GM23248 (cell line): Measurements from ENCODE around the gene ATF5. TPM values are rescaled to one million over a fixed set of nuclear protein-coding genes. Genes with fewer than 3 reads are reported as not detected.
"Not testable (repeated sequence)": the region's sequence is repeated elsewhere in the genome, so short reads cannot be mapped to it uniquely, and the experiment has no call there.

Experiments
- DNase-seq: peaks from one replicate; pipeline ENCODE4 v3.0.0-alpha.2; 2015
- H2AFZ ChIP-seq: fragments of 200-600 bp; sonication (generic); 2 replicates; pipeline ENCODE4 v1.6.1; 2016; ENCODE audit warnings: antibody characterized with exemption
- H3F3A ChIP-seq: fragments of 200-600 bp; sonication (generic); 2 replicates; pipeline ENCODE4 v1.6.1; 2016; ENCODE audit warnings: mild to moderate bottlenecking, antibody characterized with exemption, mixed run types; ENCODE audit not compliant: insufficient read depth
- H3K27ac ChIP-seq: fragments of 200-600 bp; sonication (generic); 2 replicates; pipeline ENCODE4 v1.5.1; 2016; ENCODE audit warnings: mild to moderate bottlenecking
- H3K27me3 ChIP-seq: fragments of 200-600 bp; sonication (generic); replicated peaks from 2 replicates; pipeline ENCODE4 v1.6.1; 2016; ENCODE audit warnings: mild to moderate bottlenecking; ENCODE audit not compliant: insufficient read depth
- H3K36me3 ChIP-seq: fragments of 200-600 bp; sonication (generic); 2 replicates; pipeline ENCODE4 v1.6.1; 2016; ENCODE audit warnings: low read depth, mild to moderate bottlenecking
- H3K4me1 ChIP-seq: fragments of 200-600 bp; sonication (generic); 2 replicates; pipeline ENCODE4 v1.6.1; 2016; ENCODE audit warnings: mild to moderate bottlenecking; ENCODE audit not compliant: insufficient read depth
- H3K4me2 ChIP-seq: fragments of 200-600 bp; sonication (generic); one replicate; pipeline ENCODE4 v1.6.1; 2016; ENCODE audit warnings: mild to moderate bottlenecking; ENCODE audit not compliant: unreplicated experiment
- H3K4me3 ChIP-seq: fragments of 200-600 bp; sonication (generic); 2 replicates; pipeline ENCODE4 v1.5.1; 2016; ENCODE audit warnings: mild to moderate bottlenecking
- H3K79me2 ChIP-seq: fragments of 200-600 bp; sonication (generic); 2 replicates; pipeline ENCODE4 v1.6.1; 2016; ENCODE audit warnings: mild to moderate bottlenecking; ENCODE audit not compliant: insufficient read depth
- H3K9ac ChIP-seq: fragments of 200-600 bp; sonication (generic); 2 replicates; pipeline ENCODE4 v1.6.1; 2016; ENCODE audit warnings: mild to moderate bottlenecking
- H3K9me2 ChIP-seq: fragments of 200-600 bp; sonication (generic); 2 replicates; pipeline ENCODE4 v1.6.1; 2016; ENCODE audit warnings: mixed run types, mild to moderate bottlenecking, moderate library complexity; ENCODE audit not compliant: insufficient read depth
- H3K9me3 ChIP-seq: fragments of 200-600 bp; sonication (generic); one replicate; pipeline ENCODE4 v1.6.1; 2017; ENCODE audit warnings: low read depth
- H4K20me1 ChIP-seq: fragments of 200-600 bp; sonication (generic); 2 replicates; pipeline ENCODE4 v1.6.0; 2016; ENCODE audit not compliant: insufficient read depth
- EZH2 ChIP-seq: fragments of 200-600 bp; sonication (generic); IDR thresholded peaks from 2 replicates; pipeline ENCODE4 v1.6.1; 2018; ENCODE audit warnings: antibody characterized with exemption, mild to moderate bottlenecking; ENCODE audit not compliant: insufficient read depth, poor library complexity, severe bottlenecking
- EZH2phosphoT487 ChIP-seq: fragments of 200-600 bp; sonication (generic); IDR thresholded peaks from 2 replicates; pipeline ENCODE4 v1.6.1; 2018; ENCODE audit warnings: antibody characterized with exemption, moderate library complexity, mild to moderate bottlenecking, low read depth; ENCODE audit not compliant: insufficient read depth
- WGBS, 2 experiments: methylation state at CpG; one replicate each; pipeline ENCODE4 v1.1.6; 2015 to 2017; ENCODE audit warnings: low lambda C conversion rate in 2 of 2, low coverage in 1 of 2; ENCODE audit errors: missing lambda C conversion rate in 2 of 2; 5-methylcytosine and 5-hydroxymethylcytosine counted together
- in situ Hi-C: fragments of 300-500 bp; cut with MboI; formaldehyde crosslinking; loops from 2 replicates; pipeline ENCODE4 v1.15.0; 2020
- polyA plus RNA-seq: library from polyadenylated mRNA; unstranded; fragments of >200 nt; fragmentation: Nextera tagmentation; extraction: Ambion mirVana; gene quantifications from 2 replicates; pipeline ENCODE4 v1.2.1, GENCODE V29; 2016
- total RNA-seq: library from RNA; depleted of rRNA; stranded (reverse); fragments of >200 nt; shearing (Covaris generic); gene quantifications from 2 replicates; pipeline ENCODE4 v1.2.3, GENCODE V29; 2014

Gene ATF5
- total and polyA plus RNA-seq, 2 experiments from 2014 or later: 8.9 TPM

DNA sequence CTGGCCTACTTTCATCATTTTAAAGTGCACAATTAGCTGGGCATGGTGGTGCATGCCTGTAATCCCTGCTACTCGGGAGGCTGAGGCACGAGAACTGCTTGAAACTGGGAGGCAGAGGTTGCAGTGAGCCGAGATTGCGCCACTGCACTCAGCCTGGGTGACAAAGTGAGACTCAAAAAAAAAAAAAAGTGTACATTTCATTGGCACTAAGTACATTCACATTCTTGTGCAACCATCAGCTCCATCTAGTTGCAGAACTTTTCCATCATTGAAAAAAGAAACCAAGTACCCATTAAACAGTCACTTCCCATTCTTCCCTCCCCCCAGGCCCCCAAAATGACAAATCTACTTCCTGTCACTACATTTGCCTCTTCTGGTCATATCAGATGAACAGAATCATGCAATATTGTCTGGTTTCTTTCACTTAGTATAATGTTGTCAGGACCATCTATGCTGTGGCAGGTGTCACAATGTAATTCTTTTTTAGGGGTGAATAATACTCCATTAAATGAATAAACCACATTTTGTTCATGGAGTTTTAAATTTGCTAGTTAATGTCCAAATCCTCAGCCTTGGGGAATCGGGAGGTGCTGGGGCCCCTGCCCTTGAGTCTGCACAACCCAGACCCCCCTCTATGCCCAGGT is 39.4 kb downstream of the ATF5 start:
- no peak overlapping the region for H2AFZ ChIP-seq
- H3K4me1 ChIP-seq: no peaks in the 10 kb centered on the region
- no peak overlapping the region for H3K4me3 ChIP-seq
- in situ Hi-C loops: no loop called here
- no peaks in the 10 kb centered on the region for H3K9me3 ChIP-seq
- H3F3A ChIP-seq: no peaks in the 10 kb centered on the region
- no peak overlapping the region for H3K9ac ChIP-seq
- peak; percentile 9 for DNase-seq
- no peaks in the 10 kb centered on the region for H3K79me2 ChIP-seq
- H3K36me3 ChIP-seq: no peaks in the 10 kb centered on the region
- no peaks in the 10 kb centered on the region for H3K27me3 ChIP-seq
- WGBS, 2 experiments: 39 to 44% methylated on average over 5 of the region's 5 CpGs
- H3K27ac ChIP-seq: no peak overlapping the region
- no peaks in the 10 kb centered on the region for H3K9me2 ChIP-seq
- no peak overlapping the region for H3K4me2 ChIP-seq
- TF ChIP-seq EZH2phosphoT487 (no peak), EZH2 (no peak)
- H4K20me1 ChIP-seq: no peaks in the 10 kb centered on the region

DNA sequence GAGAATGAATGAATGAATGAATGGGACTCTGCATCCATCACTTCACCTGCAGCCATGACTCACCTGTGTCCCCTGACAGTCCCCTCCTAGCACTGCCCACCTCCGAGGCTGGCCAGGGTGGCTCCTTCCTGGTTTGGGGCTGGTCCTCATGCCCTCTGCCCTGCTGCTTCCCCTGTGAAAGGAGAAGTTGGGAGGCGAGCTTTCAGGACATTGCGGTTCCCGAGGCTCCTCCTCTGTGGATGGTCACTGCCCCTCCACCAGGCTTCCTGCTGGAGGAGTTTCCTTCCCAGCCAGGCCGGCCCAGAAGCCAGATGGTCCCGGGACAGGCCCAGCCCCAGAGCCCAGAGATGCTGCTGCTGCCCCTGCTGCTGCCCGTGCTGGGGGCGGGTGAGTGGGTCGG is 40.4 kb downstream of the ATF5 start:
- H3K9ac ChIP-seq, H3K9me3 ChIP-seq, DNase-seq, H2AFZ ChIP-seq, H3K4me1 ChIP-seq, H3K27me3 ChIP-seq, H3K4me2 ChIP-seq, H3K4me3 ChIP-seq, H3K36me3 ChIP-seq, H4K20me1 ChIP-seq, H3K9me2 ChIP-seq, H3K27ac ChIP-seq, in situ Hi-C loops, H3K79me2 ChIP-seq, H3F3A ChIP-seq: not testable (repeated sequence)
- WGBS, 2 experiments: 7 to 26% methylated on average over 3 to 5 of the region's 9 CpGs

DNA sequence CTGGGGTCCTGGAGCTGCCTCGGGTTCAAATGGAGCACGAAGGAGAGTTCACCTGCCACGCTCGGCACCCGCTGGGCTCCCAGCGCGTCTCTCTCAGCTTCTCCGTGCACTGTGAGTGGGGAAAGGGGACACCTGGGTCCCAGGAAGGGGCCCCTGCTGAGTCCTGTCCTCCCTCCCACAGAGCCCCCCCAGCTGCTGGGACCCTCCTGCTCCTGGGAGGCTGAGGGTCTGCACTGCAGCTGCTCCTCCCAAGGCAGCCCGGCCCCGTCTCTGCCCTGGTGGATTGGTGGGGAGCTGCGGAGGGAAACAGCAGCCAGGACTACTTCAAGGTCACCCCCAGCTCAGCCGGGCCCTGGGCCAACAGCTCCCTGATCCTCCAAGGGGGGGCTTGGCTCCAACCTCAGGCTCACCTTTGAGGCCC is 43.0 kb downstream of the ATF5 start:
- Histone ChIP-seq H4K20me1 (no peaks in the 10 kb centered on the region), H3F3A (no peaks in the 10 kb centered on the region), H3K4me1 (no peaks in the 10 kb centered on the region), H3K27me3 (no peaks in the 10 kb centered on the region), H3K36me3 (no peaks in the 10 kb centered on the region), H3K9me2 (no peaks in the 10 kb centered on the region), H3K4me2 (no peak overlapping the region), H3K27ac (no peak overlapping the region), H3K4me3 (no peak overlapping the region), H3K9ac (no peak overlapping the region), H3K79me2 (no peaks in the 10 kb centered on the region), H2AFZ (no peak overlapping the region), H3K9me3 (no peaks in the 10 kb centered on the region)
- in situ Hi-C loops: no loop called here
- no peak for DNase-seq
- TF ChIP-seq EZH2phosphoT487 (no peak), EZH2 (no peak)
- WGBS, 2 experiments: 39 to 53% methylated on average over 8 to 12 of the region's 12 CpGs

DNA sequence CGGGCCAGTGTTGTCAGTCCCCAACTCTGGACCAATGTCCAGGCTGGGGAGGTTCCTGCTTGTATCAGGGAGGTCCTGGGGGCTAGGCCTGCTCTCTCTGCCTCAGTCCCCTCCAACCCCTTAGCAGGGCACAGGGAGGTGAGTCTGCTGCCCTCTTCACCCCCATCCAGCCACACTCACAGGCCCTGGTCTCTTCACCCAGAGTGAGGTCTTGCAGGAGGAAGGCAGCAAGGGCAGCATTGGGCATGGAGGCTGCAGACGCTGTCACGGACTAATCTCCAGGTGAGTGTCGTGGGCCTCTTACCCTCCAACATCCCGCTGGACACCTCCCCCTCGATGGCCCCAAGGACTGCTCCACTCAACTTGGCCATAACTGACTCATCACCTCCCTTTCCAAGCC is 43.8 kb downstream of the ATF5 start:
- Histone ChIP-seq H3K9me3 (no peaks in the 10 kb centered on the region), H3K9ac (no peak overlapping the region), H3K27me3 (no peaks in the 10 kb centered on the region), H3K4me3 (no peak overlapping the region), H3K4me2 (no peak overlapping the region), H3K4me1 (no peaks in the 10 kb centered on the region), H4K20me1 (no peaks in the 10 kb centered on the region), H3K9me2 (no peaks in the 10 kb centered on the region), H3F3A (no peaks in the 10 kb centered on the region), H3K79me2 (no peaks in the 10 kb centered on the region), H2AFZ (no peak overlapping the region), H3K27ac (no peak overlapping the region), H3K36me3 (no peaks in the 10 kb centered on the region)
- 67 to 74% methylated on average over 6 of the region's 6 CpGs for WGBS, 2 experiments
- in situ Hi-C loops: no loop called here
- no peak for TF ChIP-seq EZH2phosphoT487
- TF ChIP-seq EZH2: no peak
- DNase-seq: no peak

DNA sequence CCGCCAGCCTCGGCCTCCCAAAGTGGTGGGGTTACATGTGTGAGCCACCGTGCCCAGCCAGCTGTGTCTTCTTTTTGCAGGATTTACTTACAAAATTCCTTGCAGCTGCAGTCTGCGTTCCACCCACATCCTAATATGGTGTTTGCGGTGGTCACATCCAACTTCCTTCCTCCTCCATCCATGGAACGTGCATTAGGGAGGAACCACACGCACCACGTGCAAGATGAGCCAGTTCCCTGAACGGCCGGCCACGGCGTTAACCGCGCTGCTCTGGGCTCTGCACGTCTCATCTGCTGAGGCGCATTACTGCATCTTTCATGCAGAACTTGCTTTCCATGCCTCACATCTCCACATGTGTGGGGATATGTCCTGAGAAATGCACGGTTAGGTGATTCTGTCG is 45.0 kb downstream of the ATF5 start:
- Histone ChIP-seq H3K4me3 (no peak overlapping the region), H3K79me2 (no peaks in the 10 kb centered on the region), H3K27ac (no peak overlapping the region), H3K36me3 (no peaks in the 10 kb centered on the region), H3F3A (no peaks in the 10 kb centered on the region), H2AFZ (no peak overlapping the region), H3K4me2 (no peak overlapping the region), H3K4me1 (no peaks in the 10 kb centered on the region), H4K20me1 (no peaks in the 10 kb centered on the region), H3K9me2 (no peaks in the 10 kb centered on the region), H3K27me3 (no peaks in the 10 kb centered on the region), H3K9me3 (no peaks in the 10 kb centered on the region), H3K9ac (no peak overlapping the region)
- 80 to 84% methylated on average over 17 to 18 of the region's 18 CpGs for WGBS, 2 experiments
- no peak for DNase-seq
- in situ Hi-C loops: no loop called here
- TF ChIP-seq EZH2phosphoT487 (no peak), EZH2 (no peak)
